PC-3 (cell line): Measurements from ENCODE around the gene XPC.

Experiments used
- CTCF ChIP-seq: fragments of 300-600 bp; sonication (generic); conservative IDR thresholded peaks from 2 replicates; pipeline ENCODE4 v1.5.1; 2017; ENCODE audit warnings: antibody characterized with exemption, low read depth, mild to moderate bottlenecking, low read length
- EZH2 ChIP-seq: fragments of 300-600 bp; sonication (generic); IDR thresholded peaks from one replicate; pipeline ENCODE4 v1.6.1; 2017; ENCODE audit warnings: antibody characterized with exemption, mild to moderate bottlenecking, low read length; ENCODE audit not compliant: unreplicated experiment
- EZH2phosphoT487 ChIP-seq: fragments of 300-600 bp; sonication (generic); IDR thresholded peaks from 2 replicates; pipeline ENCODE4 v1.6.1; 2018; ENCODE audit warnings: mild to moderate bottlenecking, antibody characterized with exemption, low read length, borderline replicate concordance

GRCh38 chr3:14143271-14144225, 34.9 kb downstream of the XPC start:
- TF ChIP-seq CTCF (no peak), EZH2 (no peak), EZH2phosphoT487 (no peak)
